ENCODE data around the gene RNF138. TPM values are rescaled to one million over a fixed set of nuclear protein-coding genes. Genes with fewer than 3 reads are reported as not detected.
"Not testable (repeated sequence)": the region's sequence is repeated elsewhere in the genome, so short reads cannot be mapped to it uniquely, and the experiment has no call there.

Gene RNF138
- total RNA-seq, 2 experiments from 2014 or later, result 84.2 to 94.3 TPM

- DNase-seq (no peak), ATAC-seq (no peak)
- no peaks in the 10 kb centered on the region for H3K9me3 Mint-ChIP-seq (ENCODE audit: insufficient read depth)
- POLR2A ChIA-PET, result interaction anchor here (1.4 kb wide), 1 partner anchor 55 kb away, joined by 6 read pairs; no protein-coding TSS in a partner anchor
- no peak overlapping the region for H3K27ac Mint-ChIP-seq
- no peaks in the 10 kb centered on the region for H3K27me3 Mint-ChIP-seq (ENCODE audit: low read depth)
- H3K4me1 Mint-ChIP-seq (ENCODE audit: low read depth), result peaks cover 17% of the 10 kb centered on the region
- H3K36me3 Mint-ChIP-seq (ENCODE audit: low read depth), result peaks cover 52% of the 10 kb centered on the region
- H3K4me3 Mint-ChIP-seq, result no peak overlapping the region
- CTCF ChIA-PET, result interaction anchor here (1.0 to 3.2 kb wide), 4 partner anchors 10 to 55 kb away, joined by 3 to 10 read pairs (median 4); no protein-coding TSS in a partner anchor
Observed at GRCh38 chr18:32074206-32074605, 17.5 kb upstream of the RNF138 start.

DNA sequence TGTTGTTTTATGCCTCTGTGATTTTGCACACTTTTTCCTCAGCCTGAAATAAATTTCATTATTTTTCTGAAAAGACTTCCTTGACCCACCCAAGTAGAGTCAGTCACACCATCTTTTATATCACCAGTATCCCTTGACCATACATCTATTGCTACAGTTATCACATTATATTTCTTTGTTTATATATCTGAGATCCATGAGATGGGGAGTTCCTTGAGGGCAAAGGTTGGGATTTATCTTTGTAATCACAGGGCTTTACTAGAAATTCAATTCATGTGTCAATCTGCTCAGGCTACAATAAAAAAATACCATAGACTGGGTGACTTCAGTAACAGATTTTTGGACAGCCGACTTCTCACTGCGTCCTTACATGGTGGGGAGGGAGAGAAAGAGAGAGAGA lies 12.8 kb upstream of the RNF138 start:
- Mint-ChIP-seq H3K9me3 (ENCODE audit: insufficient read depth) (no peaks in the 10 kb centered on the region), H3K4me3 (no peak overlapping the region), H3K4me1 (ENCODE audit: low read depth) (peaks cover 18% of the 10 kb centered on the region), H3K27me3 (ENCODE audit: low read depth) (no peaks in the 10 kb centered on the region), H3K36me3 (ENCODE audit: low read depth) (peaks cover 40% of the 10 kb centered on the region), H3K27ac (no peak overlapping the region)
- DNase-seq, result no peak
- POLR2A ChIA-PET, result interaction anchor here (1.5 kb wide), 1 partner anchor 60 kb away, joined by 3 read pairs; the partner anchor contains the start of gene RNF125
- CTCF ChIA-PET, result interaction anchor here (1.1 to 1.6 kb wide), 3 partner anchors 12 to 61 kb away, joined by 3 to 4 read pairs (median 3); partner anchors contain the start of gene RNF125
- ATAC-seq, result no peak

DNA sequence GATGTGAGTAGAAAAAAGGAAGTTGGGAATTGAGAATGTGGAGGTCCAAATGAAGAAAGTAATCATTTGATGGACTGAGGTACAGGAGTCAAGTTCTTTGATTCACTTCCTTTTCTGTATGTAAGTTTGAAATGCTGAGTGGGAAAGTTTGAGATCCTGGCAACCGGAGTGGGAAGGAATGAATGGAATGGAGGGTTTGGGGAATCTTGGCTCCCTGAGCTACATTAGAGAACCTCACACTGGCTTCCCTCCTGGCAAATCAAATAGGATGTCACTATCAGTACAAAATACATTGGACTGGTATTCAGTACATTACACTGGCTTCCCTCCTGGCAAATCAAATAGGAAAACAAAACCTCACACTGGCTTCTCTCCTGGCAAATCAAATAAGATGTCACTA lies 9.8 kb upstream of the RNF138 start:
- no peak for DNase-seq
- Mint-ChIP-seq H3K4me3 (no peak overlapping the region), H3K27ac (no peak overlapping the region), H3K9me3 (ENCODE audit: insufficient read depth) (no peaks in the 10 kb centered on the region), H3K27me3 (ENCODE audit: low read depth) (no peaks in the 10 kb centered on the region), H3K4me1 (ENCODE audit: low read depth) (peaks cover 33% of the 10 kb centered on the region), H3K36me3 (ENCODE audit: low read depth) (peaks cover 23% of the 10 kb centered on the region)
- ChIA-PET POLR2A (interaction anchor here (0.7 to 4.5 kb wide), 2 partner anchors 11 to 63 kb away, joined by 3 to 54 read pairs; partner anchors contain the start of gene RNF125), CTCF (interaction anchor here (0.9 kb wide), 1 partner anchor 10 kb away, joined by 3 read pairs; no protein-coding TSS in a partner anchor)
- ATAC-seq, result no peak

GRCh38 chr18:32083781-32084180 lies 7.9 kb upstream of the RNF138 start:
- peaks cover 44% of the 10 kb centered on the region for H3K4me1 Mint-ChIP-seq (ENCODE audit: low read depth)
- ChIA-PET CTCF (interaction anchor here (1.3 to 4.3 kb wide), 7 partner anchors 9 to 65 kb away, joined by 3 to 39 read pairs (median 6); partner anchors contain the start of gene RNF125), POLR2A (interaction anchor here (0.7 to 4.5 kb wide), 6 partner anchors 9 to 65 kb away, joined by 3 to 54 read pairs (median 6); partner anchors contain the start of gene RNF125)
- H3K36me3 Mint-ChIP-seq (ENCODE audit: low read depth), result peaks cover 23% of the 10 kb centered on the region
- H3K4me3 Mint-ChIP-seq, result no peak overlapping the region
- H3K9me3 Mint-ChIP-seq (ENCODE audit: insufficient read depth), result no peaks in the 10 kb centered on the region
- no peaks in the 10 kb centered on the region for H3K27me3 Mint-ChIP-seq (ENCODE audit: low read depth)
- no peak for ATAC-seq
- H3K27ac Mint-ChIP-seq, result peak overlapping the region; percentile 65
- no peak for DNase-seq

DNA sequence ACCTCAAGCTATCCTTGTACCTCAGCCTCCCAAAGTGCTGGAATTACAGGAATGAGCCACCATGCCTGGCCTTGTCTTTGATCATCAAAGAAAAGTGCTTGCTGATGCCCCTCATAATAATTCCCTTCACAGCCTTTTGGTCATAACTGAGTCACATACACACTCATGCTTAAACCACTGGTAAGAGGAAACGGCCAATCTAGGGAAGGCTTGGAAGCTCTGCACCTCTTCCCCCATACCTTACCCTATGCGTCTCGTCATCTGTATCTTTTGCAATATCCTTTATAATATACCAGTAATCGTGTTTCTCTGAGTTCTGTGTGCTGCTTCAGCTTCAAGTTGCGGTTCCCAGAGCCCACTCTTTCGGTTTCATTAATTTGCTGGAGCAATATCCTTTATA lies 4.8 kb upstream of the RNF138 start:
- no peak overlapping the region for H3K4me3 Mint-ChIP-seq
- POLR2A ChIA-PET, result interaction anchor here (1.5 kb wide), 2 partner anchors 47 to 68 kb away, joined by 3 to 6 read pairs; partner anchors contain the start of gene RNF125
- no peak for ATAC-seq

GRCh38 chr18:32090831-32091230 lies 843 bp upstream of the RNF138 start:
- not testable (repeated sequence) for H3K9me3 Mint-ChIP-seq (ENCODE audit: insufficient read depth); ATAC-seq; DNase-seq; H3K4me3 Mint-ChIP-seq; H3K27me3 Mint-ChIP-seq (ENCODE audit: low read depth)
- ChIA-PET POLR2A (interaction anchor here (1.9 to 2.4 kb wide), 2 partner anchors 72 to 148 kb away, joined by 18 to 25 read pairs; partner anchors contain the start of genes RNF125 and TRAPPC8), CTCF (interaction anchor here (1.0 to 2.7 kb wide), 3 partner anchors 13 to 71 kb away, joined by 4 to 14 read pairs (median 10); partner anchors contain the start of gene RNF125)
- H3K4me1 Mint-ChIP-seq (ENCODE audit: low read depth), result peaks cover 48% of the 10 kb centered on the region
- H3K36me3 Mint-ChIP-seq (ENCODE audit: low read depth), result peaks cover 32% of the 10 kb centered on the region
- H3K27ac Mint-ChIP-seq, result peak overlapping the region; percentile 55

More for the DNA sequence above, 4.8 kb upstream of the RNF138 start:
- Mint-ChIP-seq H3K4me1 (ENCODE audit: low read depth) (peaks cover 53% of the 10 kb centered on the region), H3K27me3 (ENCODE audit: low read depth) (no peaks in the 10 kb centered on the region), H3K36me3 (ENCODE audit: low read depth) (peaks cover 15% of the 10 kb centered on the region), H3K27ac (no peak overlapping the region), H3K9me3 (ENCODE audit: insufficient read depth) (no peaks in the 10 kb centered on the region)
- no peak for DNase-seq
- CTCF ChIA-PET, result interaction anchor here (0.8 to 4.3 kb wide), 5 partner anchors 15 to 67 kb away, joined by 3 to 39 read pairs (median 4); no protein-coding TSS in a partner anchor

- Mint-ChIP-seq H3K4me1 (ENCODE audit: low read depth) (peaks cover 50% of the 10 kb centered on the region), H3K4me3 (peak overlapping the region; percentile 96)
- no peak for DNase-seq
Observed at GRCh38 chr18:32091325-32091723, 350 bp upstream of the RNF138 start.

DNA sequence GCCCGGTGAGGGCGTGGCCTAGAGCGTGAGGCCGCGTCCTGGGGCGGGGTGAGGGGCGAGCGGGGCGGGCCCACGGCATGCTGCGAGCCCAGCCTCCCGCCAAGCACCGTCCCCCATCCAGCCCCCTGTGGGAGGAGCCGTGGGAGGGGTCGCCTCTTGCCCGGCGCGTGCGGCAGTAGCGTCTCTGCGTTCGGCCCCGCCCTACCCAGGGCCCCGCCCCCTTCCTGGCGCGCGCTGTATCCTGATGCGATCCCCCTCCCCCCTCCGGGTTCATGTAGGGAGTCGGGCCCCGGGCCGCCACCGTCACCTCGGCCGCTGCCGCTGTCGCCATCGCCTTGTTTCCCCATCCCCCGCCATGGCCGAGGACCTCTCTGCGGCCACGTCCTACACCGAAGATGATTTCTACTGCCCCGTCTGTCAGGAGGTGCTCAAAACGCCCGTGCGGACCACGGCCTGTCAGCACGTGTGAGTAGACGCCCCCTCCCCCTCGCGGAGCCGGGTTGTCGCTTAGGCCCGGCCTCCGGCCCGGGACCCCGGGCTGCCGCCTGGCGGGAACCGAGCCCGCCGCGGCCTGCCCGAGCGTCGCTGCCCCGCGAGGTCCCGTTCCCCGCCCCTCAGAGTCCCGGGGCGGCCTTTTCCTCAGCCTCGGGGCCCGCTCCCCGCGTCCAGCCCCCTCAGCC lies 888 bp downstream of the RNF138 start:
- POLR2A ChIA-PET, result interaction anchor here (0.6 to 2.9 kb wide), 15 partner anchors 8 to 150 kb away, joined by 3 to 67 read pairs (median 6); partner anchors contain the start of genes RNF125 and TRAPPC8
- peak; percentile 100 for DNase-seq
- ATAC-seq, result peak; percentile 91
- CTCF ChIA-PET, result interaction anchor here (0.7 to 2.7 kb wide), 5 partner anchors 12 to 149 kb away, joined by 3 to 14 read pairs (median 6); partner anchors contain the start of gene TRAPPC8
- Mint-ChIP-seq H3K9me3 (ENCODE audit: insufficient read depth) (no peaks in the 10 kb centered on the region), H3K4me1 (ENCODE audit: low read depth) (peaks cover 50% of the 10 kb centered on the region), H3K27me3 (ENCODE audit: low read depth) (no peaks in the 10 kb centered on the region), H3K4me3 (peak overlapping the region; percentile 96), H3K27ac (peak overlapping the region; percentile 98), H3K36me3 (ENCODE audit: low read depth) (peaks cover 43% of the 10 kb centered on the region)

More at GRCh38 chr18:32091325-32091723, 350 bp upstream of the RNF138 start:
- no peaks in the 10 kb centered on the region for H3K27me3 Mint-ChIP-seq (ENCODE audit: low read depth)
- POLR2A ChIA-PET, result interaction anchor here (0.6 to 2.9 kb wide), 13 partner anchors 9 to 148 kb away, joined by 3 to 67 read pairs (median 5); partner anchors contain the start of genes RNF125 and TRAPPC8
- no peak for ATAC-seq
- peaks cover 37% of the 10 kb centered on the region for H3K36me3 Mint-ChIP-seq (ENCODE audit: low read depth)
- CTCF ChIA-PET, result interaction anchor here (1.4 to 2.7 kb wide), 2 partner anchors 19 to 72 kb away, joined by 7 to 14 read pairs; no protein-coding TSS in a partner anchor
- H3K27ac Mint-ChIP-seq, result peak overlapping the region; percentile 97
- H3K9me3 Mint-ChIP-seq (ENCODE audit: insufficient read depth), result no peaks in the 10 kb centered on the region

GRCh38 chr18:32093102-32093511 lies 1.4 kb downstream of the RNF138 start:
- Mint-ChIP-seq H3K9me3 (ENCODE audit: insufficient read depth) (no peaks in the 10 kb centered on the region), H3K27ac (peak overlapping the region; percentile 91), H3K4me1 (ENCODE audit: low read depth) (peaks cover 50% of the 10 kb centered on the region), H3K27me3 (ENCODE audit: low read depth) (no peaks in the 10 kb centered on the region), H3K4me3 (peak overlapping the region; percentile 96), H3K36me3 (ENCODE audit: low read depth) (peaks cover 43% of the 10 kb centered on the region)
- ChIA-PET CTCF (interaction anchor here (1.4 kb wide), 1 partner anchor 150 kb away, joined by 6 read pairs; the partner anchor contains the start of gene TRAPPC8), POLR2A (interaction anchor here (0.6 to 2.9 kb wide), 4 partner anchors 8 to 150 kb away, joined by 3 to 67 read pairs (median 6); partner anchors contain the start of genes RNF125 and TRAPPC8)
- peak; percentile 57 for DNase-seq
- peak; percentile 11 for ATAC-seq

DNA sequence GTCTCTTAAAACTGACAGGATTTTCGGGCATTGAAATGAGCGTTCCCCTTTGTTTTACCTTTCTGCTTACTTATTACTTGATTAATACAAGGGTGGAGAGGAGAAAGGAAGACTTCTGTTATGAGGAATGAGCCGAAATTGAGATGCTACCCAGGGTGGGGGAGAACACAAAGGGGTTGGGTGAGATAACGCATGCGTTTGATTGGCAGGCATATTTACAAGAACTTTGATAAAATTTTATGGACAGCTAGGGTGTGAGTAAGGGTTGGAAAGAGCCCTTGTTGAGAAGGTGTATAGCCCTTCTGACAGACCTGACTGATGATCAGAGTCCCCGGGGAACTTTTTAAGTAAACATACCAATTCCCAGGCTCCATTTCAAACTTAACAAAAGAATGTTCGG lies 1.8 kb downstream of the RNF138 start:
- DNase-seq (peak; percentile 36), ATAC-seq (no peak)
- Mint-ChIP-seq H3K27me3 (ENCODE audit: low read depth) (no peaks in the 10 kb centered on the region), H3K27ac (peak overlapping the region; percentile 91), H3K36me3 (ENCODE audit: low read depth) (peaks cover 43% of the 10 kb centered on the region), H3K9me3 (ENCODE audit: insufficient read depth) (no peaks in the 10 kb centered on the region), H3K4me1 (ENCODE audit: low read depth) (peaks cover 50% of the 10 kb centered on the region), H3K4me3 (peak overlapping the region; percentile 96)
- ChIA-PET POLR2A (interaction anchor here (0.6 to 2.9 kb wide), 4 partner anchors 9 to 151 kb away, joined by 3 to 67 read pairs (median 6); partner anchors contain the start of genes RNF125 and TRAPPC8), CTCF (interaction anchor here (1.4 kb wide), 1 partner anchor 150 kb away, joined by 6 read pairs; the partner anchor contains the start of gene TRAPPC8)

DNA sequence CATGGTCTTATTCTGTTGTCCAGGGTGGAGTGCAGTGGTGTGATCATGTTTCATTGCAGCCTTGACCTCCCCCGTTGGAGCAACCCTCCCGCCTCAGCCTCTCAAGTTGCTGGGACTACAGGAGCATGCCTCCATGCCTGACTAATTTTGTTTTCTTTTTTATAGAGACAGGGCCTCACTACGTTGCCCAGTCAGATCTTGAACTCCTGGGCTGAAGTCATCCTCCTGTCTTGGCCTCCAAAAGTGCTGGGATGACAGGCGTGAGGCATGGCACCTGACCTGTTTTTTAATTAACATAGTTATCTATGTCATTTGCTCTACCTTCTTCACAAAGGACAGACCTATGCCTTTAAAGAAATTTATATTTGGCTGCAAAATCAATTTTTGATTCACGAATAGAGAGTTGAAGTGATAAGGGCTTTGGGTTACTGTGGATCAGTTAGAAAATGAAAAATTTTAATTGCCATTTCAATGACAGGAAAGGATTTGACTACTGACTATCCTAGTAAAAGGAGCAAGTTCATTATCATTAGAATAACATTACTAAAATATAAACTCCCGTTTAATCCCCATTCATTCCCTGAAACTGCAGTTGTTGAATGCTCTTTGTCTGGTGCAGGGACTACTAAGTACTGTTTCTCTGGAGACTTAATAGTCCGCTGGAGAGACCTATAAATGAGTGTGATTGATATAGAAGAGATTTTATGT lies 3.7 kb downstream of the RNF138 start:
- ChIA-PET CTCF (no interaction called here), POLR2A (interaction anchor here (0.6 to 3.2 kb wide), 4 partner anchors 10 to 153 kb away, joined by 3 to 14 read pairs (median 6); partner anchors contain the start of genes RNF125 and TRAPPC8)
- H3K36me3 Mint-ChIP-seq (ENCODE audit: low read depth), result peaks cover 53% of the 10 kb centered on the region
- H3K4me1 Mint-ChIP-seq (ENCODE audit: low read depth), result peaks cover 58% of the 10 kb centered on the region
- DNase-seq (no peak), ATAC-seq (no peak)
- no peaks in the 10 kb centered on the region for H3K9me3 Mint-ChIP-seq (ENCODE audit: insufficient read depth)
- H3K4me3 Mint-ChIP-seq, result peak overlapping the region; percentile 9
- peak overlapping the region; percentile 51 for H3K27ac Mint-ChIP-seq
- no peaks in the 10 kb centered on the region for H3K27me3 Mint-ChIP-seq (ENCODE audit: low read depth)
